HG02884 (cell line): ENCODE data around the gene BAHCC1.

ENCODE experiments used
- ATAC-seq: cut with Tn5 transposase; IDR thresholded peaks from one replicate; pipeline ENCODE4 v1.9.1; 2021; ENCODE audit warnings: mild to moderate bottlenecking, moderate library complexity; ENCODE audit not compliant: unreplicated experiment

Gene BAHCC1

GRCh38 chr17:81457401-81457800 lies 62.1 kb downstream of the BAHCC1 start:
- no peak for ATAC-seq

GRCh38 chr17:81457917-81458555 lies 62.8 kb downstream of the BAHCC1 start:
- no peak for ATAC-seq

- ATAC-seq, result no peak
These were observed 63.4 kb downstream of the BAHCC1 start for GRCh38 chr17:81458628-81459027.

- no peak for ATAC-seq
These were observed 64.0 kb downstream of the BAHCC1 start for GRCh38 chr17:81459224-81459623.

- ATAC-seq, result no peak
These were observed 64.6 kb downstream of the BAHCC1 start for GRCh38 chr17:81459864-81460263.

GRCh38 chr17:81460856-81461460 lies 65.7 kb downstream of the BAHCC1 start:
- ATAC-seq, result no peak

- ATAC-seq, result no peak
These were observed 66.6 kb downstream of the BAHCC1 start for GRCh38 chr17:81461607-81462500.

- no peak for ATAC-seq
These were observed 67.4 kb downstream of the BAHCC1 start for GRCh38 chr17:81462506-81463125.

GRCh38 chr17:81463506-81463905 lies 68.2 kb downstream of the BAHCC1 start:
- no peak for ATAC-seq

GRCh38 chr17:81464586-81464985 lies 69.3 kb downstream of the BAHCC1 start:
- no peak for ATAC-seq

GRCh38 chr17:81465910-81466309 lies 70.7 kb downstream of the BAHCC1 start:
- no peak for ATAC-seq

GRCh38 chr17:81466564-81467472 lies 71.6 kb downstream of the BAHCC1 start:
- ATAC-seq, result no peak

- no peak for ATAC-seq
These were observed 73.0 kb downstream of the BAHCC1 start for GRCh38 chr17:81468111-81468769.

GRCh38 chr17:81468770-81469121 lies 73.5 kb downstream of the BAHCC1 start:
- no peak for ATAC-seq

- ATAC-seq, result no peak
These were observed 74.0 kb downstream of the BAHCC1 start for GRCh38 chr17:81469266-81469665.

GRCh38 chr17:81470270-81470943 lies 75.2 kb downstream of the BAHCC1 start:
- ATAC-seq, result no peak

GRCh38 chr17:81470944-81471817 lies 75.9 kb downstream of the BAHCC1 start:
- ATAC-seq, result no peak

- ATAC-seq, result no peak
These were observed 76.7 kb downstream of the BAHCC1 start for GRCh38 chr17:81471818-81472456.
